HG03159 (cell line): ENCODE results near the gene ODC1.
"Not testable (repeated sequence)": the region's sequence is repeated elsewhere in the genome, so short reads cannot be mapped to it uniquely, and the experiment has no call there.

ENCODE experiments used
- ATAC-seq: cut with Tn5 transposase; IDR thresholded peaks from one replicate; pipeline ENCODE4 v1.9.1; 2021; ENCODE audit warnings: mild to moderate bottlenecking, moderate library complexity; ENCODE audit not compliant: unreplicated experiment

ODC1 gene

DNA sequence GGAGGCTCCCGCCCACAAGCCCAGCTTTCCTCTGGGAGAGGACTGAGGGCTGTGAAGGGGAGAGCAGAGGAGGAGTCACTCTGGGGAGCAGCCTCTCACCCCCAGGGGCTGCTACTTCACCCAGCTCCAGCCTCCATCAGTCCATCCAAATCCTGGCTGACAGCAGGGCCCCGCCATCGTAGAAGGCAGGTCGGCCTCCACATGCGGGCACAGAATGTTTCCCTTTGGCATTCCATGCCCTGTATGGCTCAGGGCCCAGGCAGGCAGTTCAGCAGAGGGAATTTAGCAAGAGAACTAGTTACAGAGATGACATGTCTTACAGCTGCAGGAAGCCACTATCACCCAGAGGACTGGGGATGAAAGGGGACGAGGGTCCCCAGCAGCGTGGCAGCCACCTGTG, 6.4 kb upstream of the ODC1 start:
- no peak for ATAC-seq

DNA sequence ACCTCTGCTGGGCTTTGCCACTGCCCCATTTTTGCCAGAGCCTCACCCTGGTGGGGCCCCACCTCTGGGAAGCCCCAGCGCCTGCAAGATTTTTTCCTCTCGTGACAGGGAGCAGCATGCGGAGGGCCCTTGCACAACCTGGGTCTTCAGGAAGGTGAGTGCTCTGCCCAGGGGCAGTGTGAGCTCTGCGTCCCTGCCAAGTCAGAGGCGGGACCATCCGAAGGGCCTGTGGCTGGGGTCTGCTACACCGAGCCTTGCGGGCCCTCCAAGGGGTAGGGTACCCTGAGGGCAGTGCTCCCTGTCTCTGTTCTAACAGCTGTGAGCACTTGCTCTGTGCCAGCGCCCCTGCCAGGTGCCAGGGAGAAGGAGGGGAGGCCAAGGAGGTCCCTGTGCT, 5.8 kb upstream of the ODC1 start:
- ATAC-seq: no peak

DNA sequence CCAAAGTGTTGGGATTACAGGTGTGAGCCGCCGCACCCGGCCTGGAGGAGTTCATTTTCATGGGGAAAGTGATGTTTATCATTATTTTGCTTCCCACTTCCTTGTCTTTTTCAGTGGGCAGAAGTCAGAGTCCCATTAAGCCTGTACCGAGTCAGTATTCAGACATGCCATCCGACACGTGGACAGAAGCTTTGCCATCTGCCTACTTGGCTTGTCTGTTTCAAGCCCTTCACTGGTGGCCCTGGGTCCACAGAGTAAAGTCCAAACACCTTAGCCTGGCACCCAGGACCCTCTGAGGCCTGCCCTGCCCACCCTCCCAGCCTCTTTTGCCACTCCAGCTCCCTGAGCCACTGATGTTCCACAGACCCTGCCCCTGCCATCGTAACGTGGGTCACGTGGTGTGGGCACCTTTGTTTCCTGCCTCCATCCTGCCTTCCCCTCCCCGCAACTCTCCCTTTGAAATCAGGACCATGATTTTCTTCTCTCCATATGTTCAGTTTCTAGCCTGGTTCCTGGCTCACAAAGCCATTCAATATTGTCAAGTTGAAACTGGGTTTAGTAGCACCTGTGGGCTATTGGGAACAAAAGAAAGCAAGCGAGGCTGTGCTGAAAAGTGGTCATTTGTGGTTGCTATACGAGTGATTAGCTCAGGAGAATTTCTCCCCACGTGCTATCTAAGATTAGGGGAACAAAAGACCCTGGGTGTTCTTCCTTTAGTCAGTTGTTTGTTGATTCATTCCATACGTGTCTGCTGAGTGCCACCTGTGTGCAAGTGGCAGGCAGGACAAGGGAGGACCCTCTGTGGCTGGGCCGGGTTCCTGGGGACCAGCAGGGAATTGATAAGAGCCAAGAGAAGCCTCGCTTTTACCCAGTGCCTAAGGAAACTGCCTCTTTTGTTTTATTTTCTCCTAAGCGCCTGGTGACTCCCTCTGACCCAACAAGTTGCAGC, 5.1 kb upstream of the ODC1 start:
- no peak for ATAC-seq

DNA sequence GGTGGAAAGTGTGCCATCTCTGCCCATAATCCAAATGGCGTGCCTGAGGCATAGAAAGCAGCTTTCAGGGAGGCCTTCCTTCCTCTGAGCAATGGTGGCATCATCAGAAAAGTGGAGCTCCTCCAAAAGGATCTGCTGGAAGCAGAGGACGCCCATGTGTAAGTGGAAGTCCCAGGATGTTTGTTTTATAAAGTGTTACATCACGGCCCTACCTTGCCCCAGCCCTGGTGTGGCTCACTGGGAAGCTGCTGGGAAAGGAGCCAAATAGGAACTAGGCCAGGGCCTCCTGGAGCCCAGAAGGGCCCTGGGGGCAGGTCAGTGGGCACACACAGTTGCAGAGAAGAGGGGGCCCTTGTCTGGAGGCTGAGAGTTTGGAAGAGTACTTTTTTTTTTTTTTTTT, 4.2 kb upstream of the ODC1 start:
- ATAC-seq: no peak

DNA sequence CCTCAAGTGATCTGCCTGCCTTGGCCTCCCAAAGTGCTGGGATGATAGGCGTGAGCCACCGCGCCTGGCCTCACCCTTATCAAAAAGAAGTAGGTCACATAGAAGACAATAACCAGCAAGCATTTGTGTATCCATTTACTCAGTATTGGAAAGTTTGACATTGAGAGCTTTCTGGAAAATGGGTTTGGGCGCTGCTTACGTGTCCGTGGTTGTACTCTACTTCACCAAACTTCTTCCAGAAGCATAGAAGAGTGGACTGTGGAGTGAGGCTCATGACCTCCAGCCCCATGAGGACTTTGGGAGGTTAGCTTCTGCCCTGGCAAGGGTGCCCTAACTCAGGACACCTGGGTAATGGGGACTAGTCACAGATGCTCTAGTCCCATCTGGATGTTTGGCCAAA, 3.7 kb upstream of the ODC1 start:
- no peak for ATAC-seq

DNA sequence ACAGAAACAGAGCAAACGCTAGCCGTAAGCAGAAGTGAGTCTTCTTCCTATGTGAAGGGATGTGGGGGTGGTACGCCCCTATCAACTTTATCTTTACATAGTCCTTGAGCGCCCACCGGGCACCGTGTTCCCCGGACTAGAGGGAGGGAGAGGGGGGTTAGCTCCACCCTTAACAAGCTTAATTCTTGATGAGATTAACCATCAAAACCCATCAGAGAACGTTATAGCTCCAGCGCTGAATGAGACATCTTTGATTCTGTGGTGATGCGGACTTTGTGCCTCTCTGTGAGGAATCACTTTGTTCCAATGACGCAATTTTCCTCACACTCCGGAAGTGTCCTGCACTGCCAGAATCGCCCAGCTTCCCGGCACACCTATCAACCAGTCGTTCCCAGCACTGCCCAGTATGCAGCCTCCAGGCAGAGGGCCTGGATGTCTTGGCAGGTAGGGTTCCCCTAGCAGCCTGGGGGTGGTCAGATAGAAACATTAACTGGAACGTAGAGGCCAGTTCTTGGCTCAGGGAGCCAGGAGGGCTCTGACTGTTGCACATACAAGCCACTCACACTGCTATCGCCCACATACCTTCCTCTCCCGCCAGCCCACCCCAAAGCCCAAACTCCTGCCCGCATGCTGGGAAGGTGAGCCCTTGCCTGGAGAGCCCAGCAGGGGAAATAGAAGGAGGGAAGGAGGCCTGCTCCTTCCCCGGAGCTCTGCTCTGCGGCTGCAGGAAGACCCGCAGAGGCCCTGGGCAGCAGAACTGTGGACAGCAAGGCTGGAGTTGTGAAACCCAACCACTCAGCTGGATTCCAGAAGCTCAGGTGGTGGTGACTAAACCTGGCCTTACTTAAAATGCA, 1.9 kb upstream of the ODC1 start:
- no peak for ATAC-seq

DNA sequence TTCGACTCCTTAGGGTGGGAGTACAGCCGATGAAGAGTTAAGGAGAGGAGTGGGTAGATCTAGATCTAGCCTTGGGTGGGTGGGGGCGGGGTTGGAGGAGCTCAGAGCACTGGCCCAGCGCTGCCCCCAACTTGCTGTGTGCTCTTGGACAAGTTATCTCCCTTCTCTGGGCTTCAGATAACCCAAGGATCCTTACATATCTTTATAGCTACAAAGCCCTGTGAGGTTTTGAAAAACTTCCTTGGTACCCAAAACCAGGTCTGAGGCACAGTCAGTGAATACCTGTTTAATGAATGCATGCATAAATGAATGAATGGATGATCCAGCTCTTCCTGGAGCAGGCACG, 1.3 kb upstream of the ODC1 start:
- no peak for ATAC-seq

DNA sequence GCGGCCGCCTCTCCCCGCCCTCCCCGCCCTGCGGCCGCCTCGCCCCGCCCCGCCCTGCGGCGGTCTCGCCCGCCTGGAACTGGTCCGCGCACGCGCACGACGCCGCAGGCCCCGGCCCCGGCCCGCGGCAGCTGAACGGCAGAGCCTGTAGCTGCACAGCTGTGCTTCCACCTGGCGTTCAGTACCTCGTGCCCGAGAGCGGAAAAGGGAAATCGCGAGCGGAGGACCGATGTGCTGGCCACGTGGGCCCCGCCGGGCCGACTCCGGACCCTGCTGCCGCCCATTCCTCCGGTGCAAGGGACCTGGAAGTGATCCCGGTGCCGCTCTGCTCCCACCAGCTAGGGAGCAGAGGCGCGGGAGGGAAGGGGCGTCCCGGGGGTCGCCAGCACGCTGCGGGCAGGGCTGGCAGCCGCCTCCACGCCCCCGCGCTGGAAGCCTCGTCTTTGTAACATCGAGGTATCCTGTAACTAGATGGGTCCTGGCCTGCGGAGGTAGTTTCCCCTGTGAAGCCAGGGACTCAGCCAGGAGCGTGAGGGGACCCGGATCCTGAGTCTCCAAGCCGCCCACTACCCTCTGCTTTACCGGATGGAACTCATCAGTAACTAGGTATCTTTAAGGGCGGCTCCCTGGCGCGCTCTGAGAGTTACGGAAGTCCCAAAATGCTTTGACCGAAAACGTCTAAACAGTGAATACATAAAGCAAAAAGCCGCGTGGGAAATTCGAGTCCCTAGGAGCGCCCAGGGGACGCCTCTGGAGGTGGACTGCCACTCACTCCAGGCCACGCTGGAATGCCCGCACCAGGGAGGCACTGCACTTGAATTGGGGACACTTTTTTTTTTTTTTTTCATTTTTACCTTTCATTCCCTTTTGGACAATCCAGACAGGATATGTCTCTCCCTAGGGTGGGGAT, 704 bp upstream of the ODC1 start:
- ATAC-seq: peak; percentile 64

DNA sequence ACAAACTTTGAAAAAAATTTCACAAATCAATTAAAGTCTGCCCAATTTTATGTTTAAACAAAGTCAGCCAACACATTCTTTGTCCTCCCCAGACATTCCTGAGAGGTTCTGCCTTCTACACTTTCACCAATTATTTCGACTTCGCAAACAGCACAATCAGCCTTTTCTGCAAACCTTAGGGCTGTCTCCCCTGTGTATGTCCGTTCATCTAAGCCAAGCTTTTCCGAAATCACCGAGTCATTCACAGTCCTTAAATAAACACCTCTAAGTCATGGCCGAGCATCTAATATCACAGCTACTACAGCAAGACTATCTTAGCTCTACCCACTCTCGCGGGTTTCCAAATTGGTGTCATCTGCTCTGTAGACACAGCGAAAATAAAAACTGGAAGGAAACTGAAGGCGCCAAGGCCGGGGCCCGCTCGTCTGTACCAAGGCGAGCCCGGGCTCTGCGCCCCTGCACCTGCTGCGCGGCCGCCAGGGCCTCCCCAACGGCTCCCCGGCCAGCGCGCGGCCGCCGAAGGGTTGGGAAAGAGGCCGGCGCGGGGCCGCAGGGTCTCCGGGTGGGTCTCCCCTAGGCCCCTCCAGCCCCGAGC, 730 bp downstream of the ODC1 start:
- peak; percentile 22 for ATAC-seq

DNA sequence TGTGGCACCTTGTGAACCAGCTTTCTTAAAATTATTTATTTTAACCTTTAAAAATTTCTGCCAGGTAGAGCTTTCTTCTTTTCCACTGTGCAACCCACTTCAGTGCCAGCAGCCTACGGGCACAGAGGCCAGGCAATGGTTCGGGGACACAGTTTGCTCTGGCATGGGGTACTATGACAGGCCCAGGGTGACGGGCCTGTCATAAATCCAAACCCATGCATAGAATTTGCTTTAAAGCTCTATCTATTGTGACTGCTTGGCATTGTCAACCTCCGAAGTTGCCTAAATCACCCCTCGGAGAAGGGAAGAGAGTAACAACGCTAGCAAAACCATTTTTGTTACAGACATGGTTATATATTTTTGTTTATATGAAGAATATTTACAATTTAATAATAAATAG, 1.5 kb downstream of the ODC1 start:
- no peak for ATAC-seq

DNA sequence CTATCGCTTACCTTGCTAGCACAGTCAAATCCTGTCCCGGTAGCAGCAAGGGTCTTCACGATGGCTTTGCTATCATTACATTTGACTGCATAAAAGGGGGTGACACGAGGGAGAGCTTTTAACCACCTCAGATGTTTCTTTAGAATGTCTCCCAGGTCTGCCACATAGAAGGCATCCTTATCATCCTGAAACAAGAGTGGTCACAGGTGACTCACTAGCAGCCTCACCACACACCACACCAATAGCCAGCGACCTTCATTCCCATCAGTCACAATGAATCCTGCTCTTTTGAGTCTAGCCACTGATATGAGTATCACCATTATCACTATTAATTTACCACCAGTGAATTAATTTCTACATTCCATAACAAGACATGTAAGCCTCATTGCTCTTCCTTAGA, 3.7 kb downstream of the ODC1 start:
- no peak for ATAC-seq

DNA sequence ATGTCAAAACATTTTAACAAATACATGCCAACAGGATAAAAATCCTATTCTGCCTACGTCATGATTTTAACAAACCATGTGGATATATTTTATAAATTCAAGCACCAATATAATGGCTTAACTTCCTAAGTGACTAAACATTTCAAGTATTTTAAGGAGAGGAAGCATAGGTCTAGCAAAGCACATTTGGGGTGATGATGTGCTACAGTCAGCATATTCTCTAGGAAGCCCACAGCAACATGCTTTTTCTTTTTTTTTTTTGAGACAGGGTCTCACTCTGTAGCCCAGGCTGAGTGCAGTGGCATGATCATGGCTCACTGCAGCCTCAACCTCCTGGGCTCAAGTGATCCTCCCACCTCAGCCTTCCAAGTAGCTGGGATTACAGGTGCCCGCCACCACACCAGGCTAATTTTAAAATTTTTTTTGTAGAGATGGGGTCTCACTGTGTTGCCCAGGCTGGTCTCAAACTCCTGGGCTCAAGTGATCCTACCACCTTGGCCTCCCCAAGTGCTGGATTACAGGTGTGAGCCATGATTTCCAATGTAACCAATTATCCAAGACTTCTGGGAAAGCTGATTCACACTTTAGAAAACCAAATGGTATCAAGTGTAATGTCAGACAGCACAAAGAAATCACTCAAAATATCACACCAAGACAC, 5.5 kb downstream of the ODC1 start:
- not testable (repeated sequence) for ATAC-seq

DNA sequence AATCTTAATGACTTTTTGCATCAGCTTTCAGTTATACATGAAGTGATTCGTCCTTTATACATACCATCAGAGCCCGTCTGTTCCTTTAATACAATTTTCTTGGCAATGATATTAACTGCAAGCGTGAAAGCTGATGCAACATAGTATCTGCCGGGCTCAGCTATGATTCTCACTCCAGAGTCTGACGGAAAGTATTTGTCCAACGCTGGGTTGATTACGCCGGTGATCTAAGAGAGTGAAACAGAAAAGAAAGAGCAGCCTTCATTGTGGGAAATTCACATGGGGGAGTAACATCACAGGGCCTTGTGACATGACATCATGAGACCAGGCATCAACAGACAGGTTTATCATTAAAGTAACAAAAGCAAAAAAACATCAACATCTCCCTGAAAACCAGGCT, 6.2 kb downstream of the ODC1 start:
- no peak for ATAC-seq

DNA sequence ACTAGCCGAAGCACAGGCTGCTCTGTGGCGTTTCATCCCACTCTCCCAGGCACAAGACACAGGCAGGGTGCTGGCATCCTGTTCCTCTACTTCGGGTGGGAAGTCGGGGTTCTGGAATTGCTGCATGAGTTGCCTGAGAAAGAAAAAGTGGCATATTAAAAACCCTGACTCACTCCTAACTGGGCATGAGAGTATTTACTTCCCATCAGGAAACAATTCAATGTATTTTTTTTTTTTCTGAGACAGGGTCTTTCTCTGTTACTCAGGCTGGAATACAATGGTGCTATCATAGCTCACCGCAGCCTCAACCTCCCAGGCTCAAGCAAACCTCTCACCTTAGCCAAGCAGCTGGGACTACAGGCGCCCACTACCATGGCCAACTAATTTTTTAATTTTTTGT, 7.4 kb downstream of the ODC1 start:
- no peak for ATAC-seq

DNA sequence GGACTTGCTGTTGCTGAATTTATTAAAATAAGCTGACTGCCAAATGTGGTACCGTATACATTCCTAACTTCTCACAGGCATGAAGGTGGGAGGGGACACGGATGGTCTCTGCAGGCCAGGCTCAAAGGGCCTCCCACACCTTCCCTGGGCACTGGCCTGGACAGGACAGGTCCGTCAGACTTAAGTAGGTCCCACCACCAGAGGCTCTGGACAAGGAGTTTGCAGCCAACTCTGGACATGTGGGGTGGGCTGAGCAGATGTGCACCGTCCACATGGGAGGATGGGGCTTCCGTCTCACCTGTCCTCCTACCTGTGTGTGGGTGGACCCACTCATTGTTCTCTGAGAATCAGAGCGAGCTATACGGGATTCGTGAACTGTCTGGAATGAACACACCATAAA, 8.2 kb downstream of the ODC1 start:
- ATAC-seq: no peak

DNA sequence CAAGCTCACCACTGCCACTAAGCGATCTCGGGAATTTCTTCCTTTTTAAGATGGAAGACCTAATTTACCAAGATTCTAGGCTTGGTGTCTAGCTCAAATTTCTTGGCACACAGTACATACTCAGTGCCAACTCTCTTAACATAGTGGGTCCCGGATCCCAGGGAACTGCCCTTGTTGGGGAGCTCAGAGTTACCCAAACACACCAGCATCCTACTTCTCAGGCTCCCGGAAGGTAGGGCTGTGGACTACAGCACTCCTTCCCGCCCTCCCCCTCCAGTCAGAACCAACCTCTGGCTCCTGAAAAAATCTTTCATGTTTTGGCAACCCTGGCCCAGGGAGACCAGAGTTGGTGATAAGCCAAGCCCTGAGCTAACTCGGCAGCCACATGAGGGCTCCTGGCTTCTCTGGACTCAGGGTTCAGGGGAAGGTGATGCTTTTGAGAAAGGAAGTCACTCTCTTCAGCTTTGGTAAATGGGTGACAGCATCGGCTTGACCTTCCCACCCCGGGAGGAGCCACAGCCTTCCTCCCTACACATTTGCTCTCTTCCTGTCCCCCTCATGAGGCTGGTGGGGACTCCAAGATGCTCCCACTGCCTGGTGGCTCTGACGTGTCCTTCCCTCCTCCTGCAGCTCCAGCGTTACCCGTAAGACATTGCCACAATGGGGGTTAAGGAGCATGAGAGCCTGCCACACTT, 8.8 kb downstream of the ODC1 start:
- ATAC-seq: no peak

DNA sequence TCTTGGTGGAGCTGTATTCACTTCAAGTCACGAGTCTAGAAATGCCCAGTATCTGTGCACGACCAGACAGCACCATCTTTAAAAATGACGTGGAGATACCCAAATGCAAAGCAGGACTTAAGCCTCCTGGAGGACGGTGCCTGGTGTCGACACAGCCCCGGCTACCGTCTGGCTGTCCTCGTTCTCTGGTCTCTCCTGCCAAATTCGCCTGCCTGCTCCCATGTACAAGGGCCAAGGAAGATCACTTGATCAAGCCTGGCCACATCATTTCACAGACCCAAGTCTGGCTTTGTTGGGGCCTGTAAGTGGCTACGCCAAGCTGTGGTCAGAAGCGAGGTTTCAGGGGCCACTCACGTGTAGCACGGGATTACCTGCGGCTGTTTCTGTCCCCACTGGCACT, 9.4 kb downstream of the ODC1 start:
- ATAC-seq: no peak

DNA sequence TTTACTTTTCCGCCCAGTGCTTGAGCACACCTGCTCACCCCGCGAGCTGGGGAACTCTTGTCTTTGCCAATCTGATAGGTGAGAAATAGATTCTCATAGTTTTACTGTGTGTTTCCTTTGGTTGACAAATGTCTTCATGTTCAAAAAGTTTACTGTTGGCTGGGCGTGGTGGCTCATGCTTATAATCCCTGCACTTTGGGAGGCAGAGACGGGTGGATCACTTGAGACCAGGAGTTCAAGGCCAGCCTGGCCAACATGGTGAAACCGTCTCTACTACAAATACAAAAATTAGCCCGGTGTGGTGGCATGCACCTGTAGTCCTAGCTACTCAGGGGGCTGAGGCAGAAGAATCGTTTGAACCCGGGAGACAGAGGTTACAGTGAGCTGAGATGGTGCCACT, 10.3 kb downstream of the ODC1 start:
- ATAC-seq: no peak

DNA sequence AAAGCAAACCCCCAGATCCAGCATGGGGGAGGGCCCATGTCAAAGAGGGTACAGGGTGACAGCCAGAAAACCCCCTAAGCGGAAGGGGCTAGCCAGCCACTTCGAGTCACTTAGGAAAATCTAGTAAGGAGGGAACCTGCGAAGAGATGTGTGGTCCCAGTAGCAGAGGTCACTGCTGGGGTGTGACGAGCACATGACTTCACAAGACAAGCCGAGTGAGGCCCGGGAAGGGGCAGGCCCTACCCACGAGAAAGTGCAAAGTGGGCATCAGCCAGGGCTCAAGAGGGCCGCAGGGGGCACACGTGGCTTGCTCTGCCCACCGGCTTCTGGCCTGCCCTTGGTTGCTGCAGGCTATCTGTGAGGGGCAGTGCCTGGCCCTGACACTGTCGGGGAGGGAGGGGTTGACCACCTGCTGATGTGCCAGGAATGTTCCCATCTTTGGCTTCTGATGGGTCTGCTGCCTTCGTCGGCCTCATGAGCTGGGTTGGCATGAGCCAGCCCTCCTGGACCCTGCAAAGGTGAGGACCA, 11.5 kb downstream of the ODC1 start:
- ATAC-seq: no peak
